Heart left ventricle (tissue), 13 donors: Measurements from ENCODE around the gene DSE.

ENCODE experiments used
- POLR2A ChIP-seq, 2 donors: fragments of 450-650 bp; IDR thresholded peaks; one replicate each; pipeline ENCODE4 v1.6.1; 2017; ENCODE audit warnings: antibody characterized with exemption in 2 of 2, mild to moderate bottlenecking in 2 of 2, moderate library complexity in 2 of 2
- TF ChIP-seq, protein P1 (sequence below), 12 donors: fragments of 200-600 bp; sonication (generic) in 4 of 12; IDR thresholded peaks; one replicate each; pipeline versions ENCODE4 v1.5.0 to v1.8.0; 2018 to 2022; ENCODE audit warnings: antibody characterized with exemption in 12 of 12, mild to moderate bottlenecking in 5 of 12
- donor health status: ischemic (EF 13 %, LVEDD 7.1; RV severe dilation, severe dysfunction).
- donor health status: DM: no; HTN: yes; CAD: no.
- donor health status: DM: no; HTN: no; CAD: no.
- donor health status: ischemic (EF 25% LVEDD 6.9; RV normal size, moderate dysfunction).
- donor health status: ischemic (EF 25% LVEDD 5.7; RV mildly dilated, moderate dysfunction).
- donor health status: ischemic (EF 35%, LVEDD 5.7; RV mildly dilated, moderate dysfunction).
- donor health status: nonischemic (EF 11% LVEDD 7.7; RV severe dilation, severe dysfunction).
- donor health status: DM: yes; HTN: yes; CAD: no.
- donor health status: PGD.
- donor health status: ischemic (EF 29% LVEDD 5.4; RV normal size, mild dysfunction).
- donor health status: nonischemic (EF 23%, LVEDD 6.1; RV moderate dilation, normal function).

DNA sequence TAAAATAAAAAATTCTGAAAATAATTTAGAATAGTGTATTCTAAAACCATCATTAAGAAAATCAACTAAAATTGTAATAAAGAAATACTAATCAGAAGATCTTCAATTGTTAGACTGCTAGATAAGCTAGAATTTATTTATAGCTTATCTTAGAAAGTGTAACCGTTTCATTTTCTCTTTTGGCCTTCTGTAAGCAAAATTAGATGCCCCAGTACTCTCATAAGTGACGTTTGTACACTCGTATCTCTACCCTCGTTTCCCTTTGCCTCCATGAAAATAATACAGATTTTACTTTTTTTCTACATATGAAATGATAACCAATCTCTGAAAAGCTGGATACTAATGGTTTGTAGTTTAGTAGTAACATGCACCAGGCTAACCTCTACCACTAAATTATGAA, 19.8 kb downstream of the DSE start:
- TF ChIP-seq, protein P1, sequence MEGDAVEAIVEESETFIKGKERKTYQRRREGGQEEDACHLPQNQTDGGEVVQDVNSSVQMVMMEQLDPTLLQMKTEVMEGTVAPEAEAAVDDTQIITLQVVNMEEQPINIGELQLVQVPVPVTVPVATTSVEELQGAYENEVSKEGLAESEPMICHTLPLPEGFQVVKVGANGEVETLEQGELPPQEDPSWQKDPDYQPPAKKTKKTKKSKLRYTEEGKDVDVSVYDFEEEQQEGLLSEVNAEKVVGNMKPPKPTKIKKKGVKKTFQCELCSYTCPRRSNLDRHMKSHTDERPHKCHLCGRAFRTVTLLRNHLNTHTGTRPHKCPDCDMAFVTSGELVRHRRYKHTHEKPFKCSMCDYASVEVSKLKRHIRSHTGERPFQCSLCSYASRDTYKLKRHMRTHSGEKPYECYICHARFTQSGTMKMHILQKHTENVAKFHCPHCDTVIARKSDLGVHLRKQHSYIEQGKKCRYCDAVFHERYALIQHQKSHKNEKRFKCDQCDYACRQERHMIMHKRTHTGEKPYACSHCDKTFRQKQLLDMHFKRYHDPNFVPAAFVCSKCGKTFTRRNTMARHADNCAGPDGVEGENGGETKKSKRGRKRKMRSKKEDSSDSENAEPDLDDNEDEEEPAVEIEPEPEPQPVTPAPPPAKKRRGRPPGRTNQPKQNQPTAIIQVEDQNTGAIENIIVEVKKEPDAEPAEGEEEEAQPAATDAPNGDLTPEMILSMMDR (IDR thresholded peaks at IDR 0.05): no peak
- TF ChIP-seq POLR2A (IDR thresholded peaks at IDR 0.05): no peak
